ENCODE data around the gene ISLR2.

ISLR2 gene

DNA sequence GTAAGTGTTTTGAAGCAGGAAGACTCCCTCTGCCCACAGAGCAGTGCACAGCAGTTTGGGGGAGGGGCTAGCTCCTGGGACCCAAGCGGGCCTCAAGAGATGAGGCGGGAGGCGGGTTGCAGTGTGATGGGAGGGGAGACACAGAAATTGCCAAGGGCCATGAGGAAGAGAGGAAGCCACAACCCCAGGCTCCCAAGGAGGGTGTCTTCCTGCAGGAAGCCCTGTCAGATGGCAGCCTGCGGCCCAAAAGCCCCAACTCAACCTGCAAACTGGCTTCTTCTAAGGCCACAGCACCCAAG lies 7.3 kb upstream of the ISLR2 start:
- Mint-ChIP-seq H3K4me1 (ENCODE audit: low read depth) (no peaks in the 10 kb centered on the region), H3K27me3 (peaks cover 65% of the 10 kb centered on the region), H3K9me3 (peaks cover 3% of the 10 kb centered on the region), H3K36me3 (ENCODE audit: low read depth) (no peaks in the 10 kb centered on the region), H3K4me3 (no peak overlapping the region), H3K27ac (no peak overlapping the region)
- no peak for DNase-seq

DNA sequence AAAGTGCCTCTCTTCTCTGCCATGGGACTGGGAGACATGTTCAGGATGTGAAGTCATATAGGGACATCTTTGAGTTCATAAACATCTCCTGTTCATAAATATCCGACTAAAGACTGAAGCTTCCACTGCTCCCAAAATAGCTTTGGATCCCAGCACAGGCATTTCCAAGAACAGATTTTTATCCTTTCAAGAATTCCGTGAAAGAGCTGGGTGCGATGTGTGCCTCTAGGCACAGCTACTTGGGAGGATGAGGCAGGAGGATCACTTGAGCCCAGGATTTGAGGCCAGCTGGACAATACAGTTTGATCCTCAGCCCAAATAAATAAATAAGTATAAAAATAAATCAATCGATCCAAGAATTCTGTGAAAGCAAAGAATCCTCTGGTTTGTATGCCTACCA lies 6.7 kb upstream of the ISLR2 start:
- no peak overlapping the region for H3K4me3 Mint-ChIP-seq
- no peaks in the 10 kb centered on the region for H3K36me3 Mint-ChIP-seq (ENCODE audit: low read depth)
- peaks cover 5% of the 10 kb centered on the region for H3K4me1 Mint-ChIP-seq (ENCODE audit: low read depth)
- H3K27me3 Mint-ChIP-seq, result peaks cover 67% of the 10 kb centered on the region
- no peak overlapping the region for H3K27ac Mint-ChIP-seq
- no peak for DNase-seq
- H3K9me3 Mint-ChIP-seq, result no peaks in the 10 kb centered on the region

DNA sequence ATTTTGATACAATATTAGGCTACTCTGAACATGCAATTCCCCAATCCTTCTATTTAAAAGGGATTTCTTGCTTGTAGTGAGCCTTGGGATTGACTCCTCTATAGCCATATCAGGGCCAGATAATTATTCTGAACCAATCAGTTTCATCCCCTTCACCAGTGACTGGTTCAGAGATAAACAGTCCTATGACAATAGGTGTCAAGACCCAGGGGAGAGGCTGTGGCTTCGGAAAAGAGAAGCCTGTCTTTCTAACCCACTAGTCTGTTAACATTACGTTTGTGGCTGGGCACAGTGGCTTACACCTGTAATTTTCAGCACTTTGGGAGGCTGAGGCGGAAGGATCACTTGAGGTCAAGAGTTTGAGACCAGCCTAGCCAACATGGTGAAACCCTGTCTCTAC lies 6.2 kb upstream of the ISLR2 start:
- Mint-ChIP-seq H3K9me3 (no peaks in the 10 kb centered on the region), H3K4me1 (ENCODE audit: low read depth) (peaks cover 9% of the 10 kb centered on the region), H3K4me3 (no peak overlapping the region), H3K36me3 (ENCODE audit: low read depth) (no peaks in the 10 kb centered on the region), H3K27ac (no peak overlapping the region), H3K27me3 (peaks cover 72% of the 10 kb centered on the region)
- no peak for DNase-seq

GRCh38 chr15:74124759-74125158 lies 5.6 kb upstream of the ISLR2 start:
- Mint-ChIP-seq H3K27ac (no peak overlapping the region), H3K4me1 (ENCODE audit: low read depth) (peaks cover 14% of the 10 kb centered on the region), H3K36me3 (ENCODE audit: low read depth) (no peaks in the 10 kb centered on the region), H3K27me3 (peaks cover 77% of the 10 kb centered on the region), H3K4me3 (no peak overlapping the region), H3K9me3 (no peaks in the 10 kb centered on the region)
- DNase-seq, result no peak

- Mint-ChIP-seq H3K27me3 (peaks cover 81% of the 10 kb centered on the region), H3K36me3 (ENCODE audit: low read depth) (no peaks in the 10 kb centered on the region), H3K4me1 (ENCODE audit: low read depth) (peaks cover 25% of the 10 kb centered on the region), H3K27ac (no peak overlapping the region), H3K4me3 (peak overlapping the region; percentile 38), H3K9me3 (no peaks in the 10 kb centered on the region)
- DNase-seq, result peak; percentile 93
Observed at GRCh38 chr15:74127255-74127953, 3.0 kb upstream of the ISLR2 start.

- Mint-ChIP-seq H3K4me3 (peak overlapping the region; percentile 38), H3K27ac (no peak overlapping the region), H3K36me3 (ENCODE audit: low read depth) (no peaks in the 10 kb centered on the region), H3K9me3 (no peaks in the 10 kb centered on the region), H3K27me3 (peaks cover 87% of the 10 kb centered on the region), H3K4me1 (ENCODE audit: low read depth) (peaks cover 31% of the 10 kb centered on the region)
- DNase-seq, result peak; percentile 49
Observed at GRCh38 chr15:74127954-74128784, 2.2 kb upstream of the ISLR2 start.

GRCh38 chr15:74128785-74129585 lies 1.4 kb upstream of the ISLR2 start:
- Mint-ChIP-seq H3K4me3 (peak overlapping the region; percentile 25), H3K27ac (no peak overlapping the region), H3K27me3 (peaks cover 94% of the 10 kb centered on the region), H3K9me3 (no peaks in the 10 kb centered on the region), H3K4me1 (ENCODE audit: low read depth) (peaks cover 31% of the 10 kb centered on the region), H3K36me3 (ENCODE audit: low read depth) (no peaks in the 10 kb centered on the region)
- no peak for DNase-seq

- Mint-ChIP-seq H3K36me3 (ENCODE audit: low read depth) (no peaks in the 10 kb centered on the region), H3K27ac (peak overlapping the region; percentile 72), H3K4me3 (peak overlapping the region; percentile 25), H3K9me3 (no peaks in the 10 kb centered on the region), H3K27me3 (peaks cover 92% of the 10 kb centered on the region), H3K4me1 (ENCODE audit: low read depth) (peaks cover 36% of the 10 kb centered on the region)
- DNase-seq, result no peak
Observed at GRCh38 chr15:74129586-74130154, 716 bp upstream of the ISLR2 start.

DNA sequence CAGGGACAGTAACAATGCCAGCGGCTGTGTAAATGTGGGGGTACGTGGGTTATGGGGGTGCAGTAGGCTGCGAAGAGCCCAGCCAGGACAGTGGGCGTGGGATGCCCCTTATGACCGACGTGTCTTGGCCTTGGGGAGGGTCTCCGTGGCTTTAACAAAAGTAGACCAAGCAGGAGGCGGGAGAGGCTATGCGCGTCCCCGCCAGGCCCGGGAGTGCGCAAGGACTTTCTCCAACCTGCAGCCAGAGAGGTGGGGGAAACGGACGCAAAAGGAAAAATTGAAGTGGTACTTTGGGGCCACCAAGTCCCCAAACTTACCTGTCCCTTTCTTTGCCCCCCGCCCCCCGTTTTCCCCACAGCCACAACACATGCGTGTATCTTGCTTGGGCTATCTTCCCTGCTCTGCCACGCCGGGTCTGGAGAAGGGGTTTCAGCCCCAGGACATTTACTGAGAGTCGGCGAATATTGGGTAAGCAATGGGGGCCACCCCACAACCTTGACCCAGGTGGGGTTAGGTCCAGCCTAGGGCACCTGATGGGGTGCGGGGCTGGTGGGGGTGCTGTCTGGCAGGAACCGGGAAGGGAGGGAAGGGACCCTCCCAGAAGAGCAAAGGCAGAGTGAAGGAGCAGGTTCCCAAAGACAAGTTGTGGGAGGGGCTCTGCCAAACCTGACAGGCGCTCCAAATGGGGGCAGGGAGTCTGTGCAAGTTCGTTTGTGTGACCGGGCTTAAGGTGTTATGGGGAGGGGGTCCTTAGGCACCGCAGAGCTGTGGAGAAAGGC lies 652 bp downstream of the ISLR2 start:
- Mint-ChIP-seq H3K9me3 (no peaks in the 10 kb centered on the region), H3K27me3 (peaks cover 92% of the 10 kb centered on the region), H3K4me3 (no peak overlapping the region), H3K36me3 (ENCODE audit: low read depth) (no peaks in the 10 kb centered on the region), H3K4me1 (ENCODE audit: low read depth) (peaks cover 48% of the 10 kb centered on the region), H3K27ac (no peak overlapping the region)
- DNase-seq, result no peak

DNA sequence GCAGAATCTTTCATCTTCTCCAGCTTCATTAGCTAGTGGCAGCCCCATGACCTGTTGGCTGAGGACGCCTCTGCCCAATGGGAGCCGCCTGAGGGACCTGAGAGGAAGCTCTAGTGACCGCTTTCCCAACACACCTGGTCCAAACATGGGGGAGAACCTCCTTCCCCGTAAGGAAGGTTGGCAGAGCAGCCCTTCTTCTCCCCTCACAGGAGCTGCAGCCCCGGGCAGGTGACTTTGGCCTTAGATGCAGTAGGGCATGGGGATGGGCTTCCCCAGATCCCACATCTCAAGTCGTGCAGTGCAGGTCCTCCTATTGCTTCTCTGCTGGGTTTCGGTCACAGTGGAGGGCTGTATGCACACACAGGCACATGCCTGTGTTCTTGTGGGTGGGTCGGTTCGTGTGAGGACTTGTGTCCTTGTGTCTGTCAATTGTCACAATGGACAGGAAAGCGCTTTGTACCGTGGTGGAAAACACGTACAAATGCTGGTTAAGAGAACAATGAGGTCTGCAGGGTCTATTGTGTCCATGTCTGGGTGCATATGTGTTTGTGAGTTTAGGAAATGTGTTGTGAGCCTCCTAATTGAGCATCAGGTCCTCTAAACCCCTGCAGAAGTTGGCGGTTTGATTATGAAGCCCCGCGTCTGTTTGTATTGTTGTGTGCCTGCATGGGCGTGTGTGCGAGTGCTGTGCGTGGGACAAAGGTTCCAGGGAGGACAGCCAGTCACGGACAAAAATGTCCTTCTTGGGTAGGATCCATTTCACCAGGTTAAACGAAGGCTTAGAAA lies 1.4 kb downstream of the ISLR2 start:
- peaks cover 92% of the 10 kb centered on the region for H3K27me3 Mint-ChIP-seq
- H3K9me3 Mint-ChIP-seq, result no peaks in the 10 kb centered on the region
- no peak overlapping the region for H3K4me3 Mint-ChIP-seq
- H3K4me1 Mint-ChIP-seq (ENCODE audit: low read depth), result peaks cover 52% of the 10 kb centered on the region
- no peaks in the 10 kb centered on the region for H3K36me3 Mint-ChIP-seq (ENCODE audit: low read depth)
- no peak for DNase-seq
- H3K27ac Mint-ChIP-seq, result peak overlapping the region; percentile 76

GRCh38 chr15:74132681-74133651 lies 2.6 kb downstream of the ISLR2 start:
- peak overlapping the region; percentile 10 for H3K4me3 Mint-ChIP-seq
- H3K4me1 Mint-ChIP-seq (ENCODE audit: low read depth), result peaks cover 55% of the 10 kb centered on the region
- H3K27ac Mint-ChIP-seq, result peak overlapping the region; percentile 76
- peak; percentile 51 for DNase-seq
- H3K9me3 Mint-ChIP-seq, result no peaks in the 10 kb centered on the region
- H3K27me3 Mint-ChIP-seq, result peaks cover 93% of the 10 kb centered on the region
- H3K36me3 Mint-ChIP-seq (ENCODE audit: low read depth), result no peaks in the 10 kb centered on the region

DNA sequence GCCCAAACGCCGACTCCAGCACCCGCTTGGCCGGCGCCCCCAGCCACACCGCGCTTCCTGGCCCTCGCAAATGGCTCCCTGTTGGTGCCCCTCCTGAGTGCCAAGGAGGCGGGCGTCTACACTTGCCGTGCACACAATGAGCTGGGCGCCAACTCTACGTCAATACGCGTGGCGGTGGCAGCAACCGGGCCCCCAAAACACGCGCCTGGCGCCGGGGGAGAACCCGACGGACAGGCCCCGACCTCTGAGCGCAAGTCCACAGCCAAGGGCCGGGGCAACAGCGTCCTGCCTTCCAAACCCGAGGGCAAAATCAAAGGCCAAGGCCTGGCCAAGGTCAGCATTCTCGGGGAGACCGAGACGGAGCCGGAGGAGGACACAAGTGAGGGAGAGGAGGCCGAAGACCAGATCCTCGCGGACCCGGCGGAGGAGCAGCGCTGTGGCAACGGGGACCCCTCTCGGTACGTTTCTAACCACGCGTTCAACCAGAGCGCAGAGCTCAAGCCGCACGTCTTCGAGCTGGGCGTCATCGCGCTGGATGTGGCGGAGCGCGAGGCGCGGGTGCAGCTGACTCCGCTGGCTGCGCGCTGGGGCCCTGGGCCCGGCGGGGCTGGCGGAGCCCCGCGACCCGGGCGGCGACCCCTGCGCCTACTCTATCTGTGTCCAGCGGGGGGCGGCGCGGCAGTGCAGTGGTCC lies 3.5 kb downstream of the ISLR2 start:
- Mint-ChIP-seq H3K27me3 (peaks cover 94% of the 10 kb centered on the region), H3K36me3 (ENCODE audit: low read depth) (no peaks in the 10 kb centered on the region), H3K4me1 (ENCODE audit: low read depth) (peaks cover 50% of the 10 kb centered on the region), H3K9me3 (no peaks in the 10 kb centered on the region), H3K4me3 (no peak overlapping the region), H3K27ac (no peak overlapping the region)
- DNase-seq, result peak; percentile 42
